Measurements from ENCODE around the gene BABAM2. TPM values are rescaled to one million over a fixed set of nuclear protein-coding genes. Genes with fewer than 3 reads are reported as not detected.

BABAM2 gene
- total and polyA plus RNA-seq, 10 of the 15 experiments (the other 5 are each of a cell fraction or from before 2014, with no cell fraction given): 30.7 to 59.9 (median 44.5) TPM

GRCh38 chr2:27904405-27904665, 13.8 kb downstream of the BABAM2 start:
- H3K4me2 ChIP-seq (ENCODE audit: control insufficient read depth, insufficient read depth): no peak overlapping the region
- no peaks in the 10 kb centered on the region for H3K79me2 ChIP-seq (ENCODE audit: control insufficient read depth, insufficient read depth, low read length)
- H3K9ac ChIP-seq (ENCODE audit: control insufficient read depth, insufficient read depth, low read length): no peak overlapping the region
- intact Hi-C loops (cut with micrococcal nuclease; ENCODE audit: unreplicated experiment): no loop called here
- SMC1A ChIA-PET (ENCODE audit: uncharacterized antibody, unreplicated experiment): interaction anchor here (1.1 kb wide), 1 partner anchor 10 kb away, joined by 3 read pairs; no protein-coding TSS in a partner anchor
- ATAC-seq (no peak), DNase-seq (ENCODE audit: low read depth, low spot score) (no peak), FAIRE-seq (no peak)
- no TSS peak for BruUV-seq (replicated peaks)
- TF ChIP-seq SMAD5 (IDR thresholded peaks at IDR 0.05; ENCODE audit: low read depth) (no peak), ESRRA (IDR thresholded peaks at IDR 0.05; ENCODE audit: low read length) (no peak), ZBED1 (IDR thresholded peaks at IDR 0.05; ENCODE audit: borderline replicate concordance) (no peak), TCF3 (IDR thresholded peaks at IDR 0.05; ENCODE audit: borderline replicate concordance, insufficient read depth, low read depth, low read length) (no peak), KDM1A (IDR thresholded peaks at IDR 0.05; ENCODE audit: borderline replicate concordance) (no peak), JUNB (IDR thresholded peaks at IDR 0.05) (no peak), EED (IDR thresholded peaks at IDR 0.05; ENCODE audit: low read depth) (no peak), NFIC (IDR thresholded peaks at IDR 0.05; ENCODE audit: low read depth, low read length) (no peak), CBX3 (IDR thresholded peaks at IDR 0.05; ENCODE audit: borderline replicate concordance, low read depth) (no peak), WRNIP1 (IDR thresholded peaks at IDR 0.05; ENCODE audit: borderline replicate concordance, low read depth, low read length) (no peak), ZNF217 (IDR thresholded peaks at IDR 0.05) (no peak), MLLT1 (IDR thresholded peaks at IDR 0.05) (no peak), BRCA1 (IDR thresholded peaks at IDR 0.05; ENCODE audit: low read depth, low read length) (no peak), KLF5 (IDR thresholded peaks at IDR 0.05; ENCODE audit: partially characterized antibody) (no peak), SP1 (IDR thresholded peaks at IDR 0.05; ENCODE audit: low read depth, low read length) (no peak), LARP7 (IDR thresholded peaks at IDR 0.05) (no peak), YBX1 (IDR thresholded peaks at IDR 0.05) (no peak)
- RAD21 ChIA-PET (ENCODE audit: unreplicated experiment): no interaction called here
- WGBS (ENCODE audit: insufficient coverage, insufficient replicate concordance, low lambda C conversion rate, missing lambda C conversion rate): 52% methylated on average over 1 of the region's 1 CpG
- H4K20me1 ChIP-seq (ENCODE audit: control insufficient read depth, insufficient read depth): no peaks in the 10 kb centered on the region; the same call in 1 of the 2 replicates
- H3K9me3 ChIP-seq (replicated peaks; ENCODE audit: control insufficient read depth, insufficient read depth, low read length): no peaks in the 10 kb centered on the region
- POLR2A ChIA-PET: no interaction called here
- H3K36me3 ChIP-seq (ENCODE audit: control insufficient read depth in 2 of 2, insufficient read depth in 2 of 2, low read length in 1 of 2): no peaks in the 10 kb centered on the region
- H2AFZ ChIP-seq (ENCODE audit: control insufficient read depth, low read depth, low read length): no peak overlapping the region
- H3K4me1 ChIP-seq (ENCODE audit: control insufficient read depth, insufficient read depth, low read length): no peaks in the 10 kb centered on the region
- in situ Hi-C loops (cut with MboI): no loop called here
- H3K4me3 ChIP-seq: no peak overlapping the region
- no peak overlapping the region for H3K27ac ChIP-seq (ENCODE audit: control insufficient read depth, insufficient read depth)
- no peaks in the 10 kb centered on the region for H3K27me3 ChIP-seq (replicated peaks in 1 of 2; ENCODE audit: control insufficient read depth in 2 of 2, insufficient read depth in 2 of 2, low read length in 1 of 2)
- CTCF ChIA-PET: interaction anchor here (0.8 to 1.2 kb wide), 2 partner anchors 10 to 403 kb away, joined by 3 to 7 read pairs; no protein-coding TSS in a partner anchor
